HepG2 (cell line): ENCODE results near the gene RPL18. TPM values are rescaled to one million over a fixed set of nuclear protein-coding genes. Genes with fewer than 3 reads are reported as not detected.

Experiments
- ASH2L ChIP-seq: fragments of 300-600, 200-600 bp; sonication (generic); IDR thresholded peaks from 2 replicates; pipeline ENCODE4 v1.7.0; 2017; ENCODE audit warnings: low read depth, mild to moderate bottlenecking, moderate library complexity, mixed read lengths, low read length; ENCODE audit not compliant: insufficient read length
- BORCS8-MEF2B ChIP-seq: sonication (generic); formaldehyde crosslinking; IDR thresholded peaks from 2 replicates; pipeline ENCODE4 v1.8.0; 2022; ENCODE audit warnings: mild to moderate bottlenecking, missing genetic modification reagents
- CCDC6 ChIP-seq: sonication (generic); formaldehyde crosslinking; IDR thresholded peaks from 2 replicates; pipeline ENCODE4 v1.8.1; 2022; ENCODE audit warnings: mild to moderate bottlenecking, missing genetic modification reagents, moderate library complexity
- CEBPB ChIP-seq: IDR thresholded peaks from 2 replicates; pipeline ENCODE4 v1.6.1; 2011; ENCODE audit warnings: low read depth, low read length, improper control_type of control experiment, borderline replicate concordance
- EHMT2 ChIP-seq: fragments of 200-600 bp; sonication (generic); IDR thresholded peaks from 2 replicates; pipeline ENCODE4 v1.7.0; 2017; ENCODE audit warnings: antibody characterized with exemption, low read depth, low read length, borderline replicate concordance
- FLYWCH1 ChIP-seq: sonication (generic); formaldehyde crosslinking; IDR thresholded peaks from 2 replicates; pipeline ENCODE4 v1.8.1; 2023; ENCODE audit warnings: mild to moderate bottlenecking, missing genetic modification reagents
- HES4 ChIP-seq: sonication (generic); formaldehyde crosslinking; IDR thresholded peaks from 2 replicates; pipeline ENCODE4 v1.9.0; 2021; ENCODE audit warnings: mild to moderate bottlenecking, missing genetic modification reagents, borderline replicate concordance
- MAFF ChIP-seq: IDR thresholded peaks from 2 replicates; pipeline ENCODE4 v1.6.1; 2011; ENCODE audit warnings: low read depth, low read length, improper control_type of control experiment
- MED13 ChIP-seq: sonication (generic); formaldehyde crosslinking; IDR thresholded peaks from 2 replicates; pipeline ENCODE4 v1.5.0; 2020; ENCODE audit warnings: missing genetic modification reagents
- NR2F1 ChIP-seq, 2 experiments: fragments of 450-650 bp in 1 of 2; formaldehyde crosslinking in 1 of 2; IDR thresholded peaks; 2 replicates each; pipeline versions ENCODE4 v1.5.0 to v1.6.1; 2016 to 2020; ENCODE audit warnings: mild to moderate bottlenecking in 1 of 2, missing compliant biosample characterization in 1 of 2, missing genetic modification reagents in 1 of 2, moderate library complexity in 1 of 2
- TOPORS ChIP-seq: sonication (generic); formaldehyde crosslinking; IDR thresholded peaks from 2 replicates; pipeline ENCODE4 v1.8.0; 2023; ENCODE audit warnings: mild to moderate bottlenecking, missing genetic modification reagents
- ZKSCAN8 ChIP-seq: IDR thresholded peaks from 2 replicates; pipeline ENCODE4 v1.6.1; 2016; ENCODE audit warnings: borderline replicate concordance, missing genetic modification reagents, missing compliant biosample characterization
- ZNF121 ChIP-seq: sonication (generic); formaldehyde crosslinking; IDR thresholded peaks from 2 replicates; pipeline ENCODE4 v1.5.0; 2020; ENCODE audit warnings: mild to moderate bottlenecking, missing genetic modification reagents
- ZNF207 ChIP-seq: fragments of 450-650 bp; IDR thresholded peaks from 2 replicates; pipeline ENCODE4 v1.6.1; 2016; ENCODE audit warnings: antibody characterized with exemption, borderline replicate concordance
- ZNF362 ChIP-seq: sonication (generic); formaldehyde crosslinking; IDR thresholded peaks from 2 replicates; pipeline ENCODE4 v1.4.0; 2020; ENCODE audit warnings: missing genetic modification reagents, mild to moderate bottlenecking, borderline replicate concordance
- ZNF512 ChIP-seq: sonication (generic); formaldehyde crosslinking; IDR thresholded peaks from 2 replicates; pipeline ENCODE4 v1.4.0; 2020; ENCODE audit warnings: mild to moderate bottlenecking, missing genetic modification reagents
- ZNF629 ChIP-seq: sonication (generic); formaldehyde crosslinking; conservative IDR thresholded peaks from 2 replicates; pipeline ENCODE4 v1.5.0; 2020; ENCODE audit warnings: missing genetic modification reagents
- ZNF777 ChIP-seq: sonication (generic); formaldehyde crosslinking; IDR thresholded peaks from 2 replicates; pipeline ENCODE4 v1.4.0; 2020; ENCODE audit warnings: missing genetic modification reagents
- polyA plus RNA-seq, 8 experiments: library from polyadenylated mRNA; depleted of rRNA in 3 of 8; stranded (reverse) in 7 of 8; unstranded in 1 of 8; fragments of >200 nt; fragmentation: Illumina TruSeq in 4 of 8; extraction: Trizol in 4 of 8; gene quantifications; 2 replicates each; pipeline versions ENCODE4 v1.2.1 to v1.2.3, GENCODE V29; 2011 to 2016; ENCODE audit warnings: low read depth in 4 of 8, missing spikeins in 1 of 8, mixed read lengths in 1 of 8; ENCODE audit not compliant: insufficient read depth in 1 of 8
- total RNA-seq, 5 experiments: library from RNA; depleted of rRNA; stranded (reverse); fragments of >200 nt; fragmentation: Illumina TruSeq; extraction: Trizol; gene quantifications; 2 replicates each; pipeline ENCODE4 v1.2.3, GENCODE V29; 2016; ENCODE audit warnings: low read depth in 1 of 5
- TF ChIP-seq, protein P1 (sequence below): fragments of 450-650 bp; IDR thresholded peaks from 2 replicates; pipeline ENCODE4 v1.6.1; 2017; ENCODE audit warnings: mild to moderate bottlenecking
- TF ChIP-seq, protein P2 (sequence below): sonication (generic); formaldehyde crosslinking; IDR thresholded peaks from 2 replicates; pipeline ENCODE4 v1.4.0; 2020; ENCODE audit warnings: mild to moderate bottlenecking, missing genetic modification reagents

RPL18 gene
- total and polyA plus RNA-seq, 2 of the 13 experiments (the other 11 are each of a cell fraction or from before 2014, with no cell fraction given) = 1,485 to 1,639 TPM

GRCh38 chr19:48635263-48635965 is 16.4 kb upstream of the RPL18 start (continued):
- TF ChIP-seq MAFF (no peak), MED13 (CRISPR knock-in tag) (no peak), ZNF121 (no peak), BORCS8-MEF2B (CRISPR knock-in tag) (no peak), ZNF512 (no peak), ZNF207 (no peak), ZKSCAN8 (no peak), ZNF362 (CRISPR knock-in tag) (no peak), HES4 (CRISPR knock-in tag) (peak; percentile 75; the same call in 1 of the 2 replicates), ZNF777 (CRISPR knock-in tag) (peak; percentile 65), ZNF629 (CRISPR knock-in tag) (no peak), NR2F1 (CRISPR knock-in tag; IDR thresholded peaks at IDR 0.05) (no peak), EHMT2 (no peak), FLYWCH1 (no peak), CEBPB (no peak), ASH2L (peak; percentile 20), TOPORS (CRISPR knock-in tag) (no peak), CCDC6 (CRISPR knock-in tag) (no peak)
- TF ChIP-seq, protein P1, sequence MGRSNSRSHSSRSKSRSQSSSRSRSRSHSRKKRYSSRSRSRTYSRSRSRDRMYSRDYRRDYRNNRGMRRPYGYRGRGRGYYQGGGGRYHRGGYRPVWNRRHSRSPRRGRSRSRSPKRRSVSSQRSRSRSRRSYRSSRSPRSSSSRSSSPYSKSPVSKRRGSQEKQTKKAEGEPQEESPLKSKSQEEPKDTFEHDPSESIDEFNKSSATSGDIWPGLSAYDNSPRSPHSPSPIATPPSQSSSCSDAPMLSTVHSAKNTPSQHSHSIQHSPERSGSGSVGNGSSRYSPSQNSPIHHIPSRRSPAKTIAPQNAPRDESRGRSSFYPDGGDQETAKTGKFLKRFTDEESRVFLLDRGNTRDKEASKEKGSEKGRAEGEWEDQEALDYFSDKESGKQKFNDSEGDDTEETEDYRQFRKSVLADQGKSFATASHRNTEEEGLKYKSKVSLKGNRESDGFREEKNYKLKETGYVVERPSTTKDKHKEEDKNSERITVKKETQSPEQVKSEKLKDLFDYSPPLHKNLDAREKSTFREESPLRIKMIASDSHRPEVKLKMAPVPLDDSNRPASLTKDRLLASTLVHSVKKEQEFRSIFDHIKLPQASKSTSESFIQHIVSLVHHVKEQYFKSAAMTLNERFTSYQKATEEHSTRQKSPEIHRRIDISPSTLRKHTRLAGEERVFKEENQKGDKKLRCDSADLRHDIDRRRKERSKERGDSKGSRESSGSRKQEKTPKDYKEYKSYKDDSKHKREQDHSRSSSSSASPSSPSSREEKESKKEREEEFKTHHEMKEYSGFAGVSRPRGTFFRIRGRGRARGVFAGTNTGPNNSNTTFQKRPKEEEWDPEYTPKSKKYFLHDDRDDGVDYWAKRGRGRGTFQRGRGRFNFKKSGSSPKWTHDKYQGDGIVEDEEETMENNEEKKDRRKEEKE = no peak
- TF ChIP-seq, protein P2, sequence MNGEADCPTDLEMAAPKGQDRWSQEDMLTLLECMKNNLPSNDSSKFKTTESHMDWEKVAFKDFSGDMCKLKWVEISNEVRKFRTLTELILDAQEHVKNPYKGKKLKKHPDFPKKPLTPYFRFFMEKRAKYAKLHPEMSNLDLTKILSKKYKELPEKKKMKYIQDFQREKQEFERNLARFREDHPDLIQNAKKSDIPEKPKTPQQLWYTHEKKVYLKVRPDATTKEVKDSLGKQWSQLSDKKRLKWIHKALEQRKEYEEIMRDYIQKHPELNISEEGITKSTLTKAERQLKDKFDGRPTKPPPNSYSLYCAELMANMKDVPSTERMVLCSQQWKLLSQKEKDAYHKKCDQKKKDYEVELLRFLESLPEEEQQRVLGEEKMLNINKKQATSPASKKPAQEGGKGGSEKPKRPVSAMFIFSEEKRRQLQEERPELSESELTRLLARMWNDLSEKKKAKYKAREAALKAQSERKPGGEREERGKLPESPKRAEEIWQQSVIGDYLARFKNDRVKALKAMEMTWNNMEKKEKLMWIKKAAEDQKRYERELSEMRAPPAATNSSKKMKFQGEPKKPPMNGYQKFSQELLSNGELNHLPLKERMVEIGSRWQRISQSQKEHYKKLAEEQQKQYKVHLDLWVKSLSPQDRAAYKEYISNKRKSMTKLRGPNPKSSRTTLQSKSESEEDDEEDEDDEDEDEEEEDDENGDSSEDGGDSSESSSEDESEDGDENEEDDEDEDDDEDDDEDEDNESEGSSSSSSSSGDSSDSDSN (CRISPR knock-in tag) = peak; percentile 34; the same call in 1 of the 2 replicates
